GM19467 (cell line): ENCODE results near the gene MARCHF3.
A peak's percentile ranks its signal among the peaks of the same experiment; 100 is the strongest.
"Not testable (repeated sequence)": the region's sequence is repeated elsewhere in the genome, so short reads cannot be mapped to it uniquely, and the experiment has no call there.

Experiments
- ATAC-seq: cut with Tn5 transposase; IDR thresholded peaks from one replicate; pipeline ENCODE4 v1.9.1; 2021; ENCODE audit warnings: mild to moderate bottlenecking, moderate library complexity; ENCODE audit not compliant: unreplicated experiment

The MARCHF3 gene

GRCh38 chr5:127012916-127013315, 17.4 kb downstream of the MARCHF3 start:
- ATAC-seq: no peak

GRCh38 chr5:127011961-127012644, 18.3 kb downstream of the MARCHF3 start:
- ATAC-seq: peak; percentile 60

GRCh38 chr5:127011153-127011552, 19.2 kb downstream of the MARCHF3 start:
- ATAC-seq: no peak

- ATAC-seq: no peak
Observed at GRCh38 chr5:127010362-127010761, 20.0 kb downstream of the MARCHF3 start.

- ATAC-seq: no peak
Observed at GRCh38 chr5:127009784-127010183, 20.6 kb downstream of the MARCHF3 start.

GRCh38 chr5:127008300-127008975, 21.9 kb downstream of the MARCHF3 start:
- no peak for ATAC-seq

GRCh38 chr5:127007522-127007921, 22.8 kb downstream of the MARCHF3 start:
- ATAC-seq: no peak

- no peak for ATAC-seq
Observed at GRCh38 chr5:127006744-127007143, 23.6 kb downstream of the MARCHF3 start.

GRCh38 chr5:127005282-127005681, 25.1 kb downstream of the MARCHF3 start:
- not testable (repeated sequence) for ATAC-seq

- ATAC-seq: no peak
Observed at GRCh38 chr5:127004721-127005120, 25.6 kb downstream of the MARCHF3 start.

- no peak for ATAC-seq
Observed at GRCh38 chr5:127003798-127004495, 26.4 kb downstream of the MARCHF3 start.

- no peak for ATAC-seq
Observed at GRCh38 chr5:127002390-127002789, 28.0 kb downstream of the MARCHF3 start.

- ATAC-seq: no peak
Observed at GRCh38 chr5:127001621-127002296, 28.6 kb downstream of the MARCHF3 start.

GRCh38 chr5:126998895-126999570, 31.3 kb downstream of the MARCHF3 start:
- ATAC-seq: no peak

GRCh38 chr5:126998201-126998631, 32.1 kb downstream of the MARCHF3 start:
- peak; percentile 66 for ATAC-seq

- no peak for ATAC-seq
Observed at GRCh38 chr5:126995689-126996088, 34.7 kb downstream of the MARCHF3 start.

- ATAC-seq: no peak
Observed at GRCh38 chr5:126995039-126995438, 35.3 kb downstream of the MARCHF3 start.

GRCh38 chr5:126994485-126994884, 35.9 kb downstream of the MARCHF3 start:
- no peak for ATAC-seq

- ATAC-seq: peak; percentile 84
Observed at GRCh38 chr5:126988021-126988569, 42.3 kb downstream of the MARCHF3 start.

GRCh38 chr5:126987271-126987899, 43.0 kb downstream of the MARCHF3 start:
- ATAC-seq: no peak
